Loucy (cell line): Measurements from ENCODE around the gene GP5.

Source experiments
- CTCF ChIP-seq: fragments of 200-600 bp; sonication (generic); conservative IDR thresholded peaks from 2 replicates; pipeline ENCODE4 v1.5.1; 2014; ENCODE audit warnings: mild to moderate bottlenecking, antibody characterized with exemption, low read length
- EZH2phosphoT487 ChIP-seq: fragments of 200-600 bp; IDR thresholded peaks from 2 replicates; pipeline ENCODE4 v1.6.1; 2018; ENCODE audit warnings: antibody characterized with exemption, mild to moderate bottlenecking, moderate library complexity, borderline replicate concordance

GRCh38 chr3:194443901-194444300 lies 44.8 kb upstream of the GP5 start:
- TF ChIP-seq CTCF (no peak), EZH2phosphoT487 (no peak)
